Heart left ventricle (tissue), 16 donors: ENCODE results near the gene COPS6. TPM values are rescaled to one million over a fixed set of nuclear protein-coding genes. Genes with fewer than 3 reads are reported as not detected.
A peak's percentile ranks its signal among the peaks of the same experiment; 100 is the strongest.

Source experiments
- ATAC-seq, 4 donors: fragments of 200-7000 bp; cut with Tn5 transposase; one replicate each; pipeline ENCODE4 v1.9.1; 2020 to 2022; ENCODE audit warnings: moderate library complexity in 4 of 4, mild to moderate bottlenecking in 3 of 4, moderate number of reproducible peaks in 1 of 4
- DNase-seq, 5 donors: peaks; one replicate each; pipeline ENCODE4 v3.0.0-alpha.2; 2020
- H3K27ac ChIP-seq, 12 donors: fragments of 200-600 bp; sonication (generic) in 4 of 12; one replicate each; pipeline versions ENCODE4 v1.5.0 to v1.8.0; 2016 to 2022; ENCODE audit warnings: mild to moderate bottlenecking in 2 of 12
- H3K27me3 ChIP-seq, 9 donors: fragments of 200-600 bp; sonication (generic) in 2 of 9; one replicate each; pipeline versions ENCODE4 v1.5.1 to v1.8.0; 2016 to 2022; ENCODE audit warnings: mild to moderate bottlenecking in 3 of 9
- H3K36me3 ChIP-seq, 9 donors: fragments of 200-600 bp; sonication (generic) in 2 of 9; one replicate each; pipeline versions ENCODE4 v1.5.0 to v1.8.0; 2018 to 2022; ENCODE audit warnings: mild to moderate bottlenecking in 2 of 9
- H3K4me1 ChIP-seq, 12 donors: fragments of 200-600 bp; sonication (generic) in 4 of 12; one replicate each; pipeline versions ENCODE4 v1.5.0 to v1.8.0; 2016 to 2022; ENCODE audit warnings: mild to moderate bottlenecking in 3 of 12
- H3K4me3 ChIP-seq, 12 donors: fragments of 200-600 bp; sonication (generic) in 4 of 12; one replicate each; pipeline versions ENCODE4 v1.5.0 to v1.8.0; 2017 to 2022; ENCODE audit warnings: mild to moderate bottlenecking in 9 of 12, moderate library complexity in 4 of 12
- H3K9me3 ChIP-seq, 12 donors: fragments of 200-600 bp; sonication (generic) in 4 of 12; one replicate each; pipeline versions ENCODE4 v1.5.0 to v1.8.0; 2016 to 2022; ENCODE audit warnings: mild to moderate bottlenecking in 1 of 12
- CTCF ChIP-seq, 12 donors: fragments of 200-600 bp; sonication (generic) in 4 of 12; IDR thresholded peaks; one replicate each; pipeline versions ENCODE4 v1.5.0 to v1.8.0; 2018 to 2022; ENCODE audit warnings: antibody characterized with exemption in 12 of 12, mild to moderate bottlenecking in 5 of 12
- POLR2A ChIP-seq, 2 donors: fragments of 450-650 bp; IDR thresholded peaks; one replicate each; pipeline ENCODE4 v1.6.1; 2017; ENCODE audit warnings: antibody characterized with exemption in 2 of 2, mild to moderate bottlenecking in 2 of 2, moderate library complexity in 2 of 2
- WGBS, 4 donors: extraction: QIAGEN DNeasy Blood & Tissue Kit in 2 of 4; methylation state at CpG; one replicate each; pipeline versions ENCODE4 v1.1.5 to v1.1.7; 2013 to 2018; 5-methylcytosine and 5-hydroxymethylcytosine counted together
- intact Hi-C, 10 donors: fragments of 100-400 bp; cut with DNase I; formaldehyde crosslinking; loops; one replicate each; pipeline versions ENCODE4 v1.11.1 to v1.14.2; 2022
- microRNA counts, 2 donors: library from miRNA; unstranded; fragments of <30 nt; microRNA quantifications; one replicate each; lab custom pipeline; 2016
- microRNA-seq, 4 donors: library from miRNA; unstranded; fragments of <30 nt; microRNA quantifications; one replicate each; pipeline versions ENCODE4 to v1.2.0, GENCODE V29; 2017 to 2020
- polyA plus RNA-seq, 2 donors: library from polyadenylated mRNA; stranded (reverse); fragments of 200-250 nt; gene quantifications; one replicate each; pipeline ENCODE4 v1.2.3, GENCODE V29; 2013
- total RNA-seq, 9 donors: library from RNA; depleted of rRNA in 2 of 9; stranded (reverse); fragments of >200 nt in 2 of 9; fragmentation: NEBNext Ultra II Directional in 3 of 9; extraction: Animal tissue kit (Norgen Biotek cat#: 25700) in 3 of 9; gene quantifications; one replicate each; pipeline versions ENCODE4 v1.1.0 to v1.2.4, GENCODE V29; 2016 to 2023
- donor health status: ischemic (EF 13 %, LVEDD 7.1; RV severe dilation, severe dysfunction).
- donor health status: healthy with polysubstance abuse.
- donor health status: DM: no; HTN: yes; CAD: no.
- donor health status: DM: no; HTN: no; CAD: no.
- donor health status: ischemic (EF 25% LVEDD 6.9; RV normal size, moderate dysfunction).
- donor health status: ischemic (EF 25% LVEDD 5.7; RV mildly dilated, moderate dysfunction).
- donor health status: healthy.
- donor health status: DM: yes; HTN: yes; CAD: no.
- donor health status: ischemic (EF 35%, LVEDD 5.7; RV mildly dilated, moderate dysfunction).
- donor health status: nonischemic (EF 11% LVEDD 7.7; RV severe dilation, severe dysfunction).
- donor health status: DM: yes; HTN: yes; CAD: no.
- donor health status: PGD.
- donor health status: ischemic (EF 29% LVEDD 5.4; RV normal size, mild dysfunction).
- donor health status: nonischemic (EF 23%, LVEDD 6.1; RV moderate dilation, normal function).

Gene COPS6
- total and polyA plus RNA-seq, 11 donors: 53.3 to 130 (median 109) TPM

GRCh38 chr7:100132697-100133151 lies 44.0 kb downstream of the COPS6 start:
- peaks cover 0 to 16% (median 7%) of the 10 kb centered on the region in 12 donors for H3K4me1 ChIP-seq
- DNase-seq (peak in 2 of 5 donors; percentile 51 to 52), ATAC-seq (peak; percentile 78 to 83 (median 80))
- H3K9me3 ChIP-seq: no peaks in the 10 kb centered on the region
- intact Hi-C loops: loop anchor here in 9 of 10 donors (2.0 to 10.0 kb wide), 9 partner anchors 80 to 222 kb away; partner anchors contain the start of genes PVRIG (in 6 of the 9) and PILRB (in 1 of the 9)
- no peaks in the 10 kb centered on the region for H3K36me3 ChIP-seq
- 20 to 27% (median 25%) methylated on average over 3 of the region's 3 CpGs for WGBS, 4 donors
- no peak overlapping the region for H3K27ac ChIP-seq
- H3K27me3 ChIP-seq: no peaks in the 10 kb centered on the region
- no peak for TF ChIP-seq POLR2A (IDR thresholded peaks at IDR 0.05)
- TF ChIP-seq CTCF (IDR thresholded peaks at IDR 0.05): peak; percentile 55 to 83 (median 75)
- H3K4me3 ChIP-seq: no peak overlapping the region

DNA sequence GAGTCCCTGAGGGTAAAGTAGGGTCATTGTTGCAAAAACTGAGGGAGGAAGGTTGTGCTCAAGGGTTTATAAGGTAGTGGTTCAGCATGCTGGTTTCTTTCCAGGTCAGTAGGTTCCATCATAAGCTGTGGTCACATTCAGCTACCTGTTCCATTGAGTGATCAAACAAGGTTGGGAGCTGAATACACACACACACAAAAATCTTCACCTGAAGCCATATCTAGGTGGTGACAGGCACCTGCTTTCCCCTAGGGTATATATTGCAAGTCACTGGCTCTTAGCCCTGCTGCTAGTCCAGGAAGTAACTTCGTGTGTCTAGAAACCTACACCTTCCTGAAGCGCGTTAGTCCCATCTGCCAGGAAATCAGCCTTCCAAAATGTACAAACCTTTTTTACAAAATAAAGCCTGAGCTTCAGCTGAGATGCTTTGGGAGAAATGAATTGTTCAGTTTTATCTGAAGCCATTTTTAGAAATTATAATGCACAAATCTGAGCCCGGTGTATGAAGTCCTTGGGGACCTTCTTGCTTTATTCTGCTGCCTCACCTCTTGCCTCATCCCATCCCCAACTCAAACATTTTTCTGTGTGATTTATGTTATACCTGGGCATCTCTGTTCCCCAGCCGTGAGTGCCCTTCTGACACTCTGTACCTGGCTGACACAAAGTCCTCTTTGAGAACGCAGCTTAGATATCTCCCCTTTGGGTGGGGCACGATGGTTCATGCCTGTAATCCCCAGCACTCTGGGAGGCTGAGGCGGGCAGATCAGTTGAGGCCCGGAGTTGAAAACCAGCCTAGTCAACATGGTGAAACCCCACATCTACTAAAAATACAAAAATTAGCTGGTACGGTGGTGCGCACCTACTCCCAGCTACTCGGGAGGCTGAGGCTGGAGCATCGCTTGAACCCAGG lies 49.3 kb downstream of the COPS6 start:
- Histone ChIP-seq H3K27ac (no peak overlapping the region), H3K4me1 (no peaks in the 10 kb centered on the region), H3K9me3 (no peaks in the 10 kb centered on the region), H3K36me3 (no peaks in the 10 kb centered on the region), H3K4me3 (no peak overlapping the region), H3K27me3 (peaks cover 0 to 15% (median 0%) of the 10 kb centered on the region in 9 donors)
- TF ChIP-seq POLR2A (IDR thresholded peaks at IDR 0.05): no peak
- TF ChIP-seq CTCF (IDR thresholded peaks at IDR 0.05): no peak
- intact Hi-C loops: loop anchor here in 3 of 10 donors (5.0 to 10.0 kb wide), 3 partner anchors 79 to 217 kb away; partner anchors contain the start of genes PILRB (in 1 of the 3) and PVRIG (in 1 of the 3)
- ATAC-seq (no peak), DNase-seq (no peak)
- 76 to 80% (median 78%) methylated on average over 13 of the region's 13 CpGs for WGBS, 4 donors

GRCh38 chr7:100141555-100141949 lies 52.8 kb downstream of the COPS6 start:
- no peak overlapping the region for H3K27ac ChIP-seq
- 62 to 67% (median 66%) methylated on average over 3 of the region's 3 CpGs for WGBS, 4 donors
- peaks cover 0 to 15% (median 0%) of the 10 kb centered on the region in 9 donors for H3K27me3 ChIP-seq
- no peaks in the 10 kb centered on the region for H3K36me3 ChIP-seq
- no peak for TF ChIP-seq POLR2A (IDR thresholded peaks at IDR 0.05)
- TF ChIP-seq CTCF (IDR thresholded peaks at IDR 0.05): no peak
- intact Hi-C loops: loop anchor here in 1 of 10 donors (10.0 kb wide), 1 partner anchor 203 kb away; no protein-coding TSS in a partner anchor
- DNase-seq (no peak), ATAC-seq (no peak)
- no peaks in the 10 kb centered on the region for H3K9me3 ChIP-seq
- H3K4me3 ChIP-seq: no peak overlapping the region
- no peaks in the 10 kb centered on the region for H3K4me1 ChIP-seq

MicroRNAs within 50 kb of the gene (microRNA counts, 767-probe panel; counts per million panel counts)
- microRNA hsa-miR-106b-5p (lab: Ali Mortazavi, UCI): 2,469 to 2,711 counts per million in 2 donors
- 4,417 to 4,456 counts per million in 2 donors for microRNA hsa-miR-25-3p (lab: Ali Mortazavi, UCI)
- microRNA hsa-miR-93-5p (lab: Ali Mortazavi, UCI): 4,065 to 4,196 counts per million in 2 donors

Small RNAs within 50 kb of the gene (microRNA-seq; reads per million reads assigned to microRNA genes)
- 361 to 1,543 (median 969) reads per million in 4 donors for gene MIR106B
- gene MIR25: 160 to 682 (median 214) reads per million in 4 donors
- 1,498 to 2,333 (median 1,834) reads per million in 4 donors for gene MIR93

Other genes with a start within 250 kb of the COPS6 start
- gene OR2AE1, start 211.9 kb upstream of the COPS6 start, total RNA-seq: not detected
- gene OR2AE1, start 211.9 kb upstream of the COPS6 start, polyA plus RNA-seq: not detected
- gene TRIM4, start 169.4 kb upstream of the COPS6 start, total RNA-seq: 10 to 100 TPM in 4 of 9 donors, 1 to 10 TPM in 5; 4.7 to 13.5 (median 7.3) TPM
- 1 to 10 TPM; 5.1 to 6.9 TPM for gene TRIM4, start 169.4 kb upstream of the COPS6 start, polyA plus RNA-seq
- under 1 TPM in 1 of 9 donors, not detected in 8; 0.54 TPM for gene GJC3, start 159.3 kb upstream of the COPS6 start, total RNA-seq
- gene GJC3, start 159.3 kb upstream of the COPS6 start, polyA plus RNA-seq: under 1 TPM; 0.30 to 0.33 TPM
- 100 to 1,000 TPM in 4 of 9 donors, 10 to 100 TPM in 5; 31.8 to 214 (median 95.4) TPM for gene AZGP1, start 112.9 kb upstream of the COPS6 start, total RNA-seq
- gene AZGP1, start 112.9 kb upstream of the COPS6 start, polyA plus RNA-seq: 100 to 1,000 TPM in 1 of 2 donors, 10 to 100 TPM in 1; 99.1 to 146 TPM
- gene ZKSCAN1, start 73.4 kb upstream of the COPS6 start, total RNA-seq: 10 to 100 TPM; 19.4 to 65.5 (median 40.8) TPM
- 1 to 10 TPM; 8.5 to 9.4 TPM for gene ZKSCAN1, start 73.4 kb upstream of the COPS6 start, polyA plus RNA-seq
- gene ZSCAN21, start 39.2 kb upstream of the COPS6 start, total RNA-seq: 10 to 100 TPM in 2 of 9 donors, 1 to 10 TPM in 7; 6.2 to 12.1 (median 7.2) TPM
- 1 to 10 TPM; 4.4 to 7.2 TPM for gene ZSCAN21, start 39.2 kb upstream of the COPS6 start, polyA plus RNA-seq
- 10 to 100 TPM; 11.7 to 21.2 (median 15.2) TPM for gene ZNF3, start 7.2 kb upstream of the COPS6 start, total RNA-seq
- 10 to 100 TPM; 11.2 to 11.5 TPM for gene ZNF3, start 7.2 kb upstream of the COPS6 start, polyA plus RNA-seq
- 10 to 100 TPM; 12.8 to 34.4 (median 17.2) TPM for gene MCM7, start 12.4 kb downstream of the COPS6 start, total RNA-seq
- 10 to 100 TPM; 15.2 to 31.6 TPM for gene MCM7, start 12.4 kb downstream of the COPS6 start, polyA plus RNA-seq
- 10 to 100 TPM in 8 of 9 donors, 1 to 10 TPM in 1; 8.9 to 19.3 (median 12.3) TPM for gene AP4M1, start 12.7 kb downstream of the COPS6 start, total RNA-seq
- gene AP4M1, start 12.7 kb downstream of the COPS6 start, polyA plus RNA-seq: 10 to 100 TPM; 10.9 to 17.7 TPM
- 10 to 100 TPM; 24.9 to 80.9 (median 34.1) TPM for gene TAF6, start 30.4 kb downstream of the COPS6 start, total RNA-seq
- gene TAF6, start 30.4 kb downstream of the COPS6 start, polyA plus RNA-seq: 10 to 100 TPM; 28.7 to 48.1 TPM
- gene CNPY4, start 30.7 kb downstream of the COPS6 start, total RNA-seq: 1 to 10 TPM; 5.9 to 9.5 (median 8.3) TPM
- gene CNPY4, start 30.7 kb downstream of the COPS6 start, polyA plus RNA-seq: 10 to 100 TPM in 1 of 2 donors, 1 to 10 TPM in 1; 9.1 to 10.8 TPM
- gene MBLAC1, start 38.0 kb downstream of the COPS6 start, total RNA-seq: 1 to 10 TPM; 1.3 to 2.7 (median 2.0) TPM
- 1 to 10 TPM; 1.4 to 3.2 TPM for gene MBLAC1, start 38.0 kb downstream of the COPS6 start, polyA plus RNA-seq
- gene LAMTOR4, start 59.9 kb downstream of the COPS6 start, total RNA-seq: 100 to 1,000 TPM in 3 of 9 donors, 10 to 100 TPM in 6; 64.6 to 160 (median 91.7) TPM
- gene LAMTOR4, start 59.9 kb downstream of the COPS6 start, polyA plus RNA-seq: 100 to 1,000 TPM; 155 to 158 TPM
- gene TRAPPC14, start 69.8 kb downstream of the COPS6 start, total RNA-seq: 10 to 100 TPM in 2 of 9 donors, 1 to 10 TPM in 7; 4.0 to 14.9 (median 7.4) TPM
- gene TRAPPC14, start 69.8 kb downstream of the COPS6 start, polyA plus RNA-seq: 1 to 10 TPM; 6.2 to 9.2 TPM
- 1 to 10 TPM in 7 of 9 donors, under 1 TPM in 2; 0.67 to 9.0 (median 1.6) TPM for gene GAL3ST4, start 79.6 kb downstream of the COPS6 start, total RNA-seq
- 1 to 10 TPM in 1 of 2 donors, under 1 TPM in 1; 0.80 to 1.3 TPM for gene GAL3ST4, start 79.6 kb downstream of the COPS6 start, polyA plus RNA-seq
- gene GPC2, start 88.4 kb downstream of the COPS6 start, total RNA-seq: 1 to 10 TPM in 2 of 9 donors, under 1 TPM in 5, not detected in 2; 0.27 to 1.1 (median 0.50) TPM
- gene GPC2, start 88.4 kb downstream of the COPS6 start, polyA plus RNA-seq: under 1 TPM; 0.50 to 0.76 TPM
- gene STAG3, start 88.9 kb downstream of the COPS6 start, total RNA-seq: 1 to 10 TPM in 2 of 9 donors, under 1 TPM in 6, not detected in 1; 0.09 to 1.3 (median 0.58) TPM
- under 1 TPM; 0.11 to 0.88 TPM for gene STAG3, start 88.9 kb downstream of the COPS6 start, polyA plus RNA-seq
- 1 to 10 TPM in 1 of 9 donors, under 1 TPM in 2, not detected in 6; 0.63 to 2.7 (median 0.97) TPM for gene PVRIG, start 131.0 kb downstream of the COPS6 start, total RNA-seq
- under 1 TPM; 0.08 to 0.11 TPM for gene PVRIG, start 131.0 kb downstream of the COPS6 start, polyA plus RNA-seq
- gene SPDYE3, start 218.7 kb downstream of the COPS6 start, total RNA-seq: not detected
- under 1 TPM; 0.03 to 0.15 TPM for gene SPDYE3, start 218.7 kb downstream of the COPS6 start, polyA plus RNA-seq